Measurements from ENCODE around the gene NOS1AP. TPM values are rescaled to one million over a fixed set of nuclear protein-coding genes. Genes with fewer than 3 reads are reported as not detected.

Gene NOS1AP
- total RNA-seq, 1 donor from 2014 or later, result 1.4 TPM

GRCh38 chr1:162389021-162389818 lies 319.7 kb downstream of the NOS1AP start:
- ATAC-seq, result no peak

GRCh38 chr1:162389971-162390370 lies 320.5 kb downstream of the NOS1AP start:
- ATAC-seq, result peak; percentile 47

- ATAC-seq, result no peak
These were observed 321.1 kb downstream of the NOS1AP start for GRCh38 chr1:162390396-162391185.

- ATAC-seq, result peak; percentile 88
These were observed 322.5 kb downstream of the NOS1AP start for GRCh38 chr1:162391790-162392563.

GRCh38 chr1:162396201-162396906 lies 326.9 kb downstream of the NOS1AP start:
- ATAC-seq, result no peak

GRCh38 chr1:162397039-162397448 lies 327.6 kb downstream of the NOS1AP start:
- no peak for ATAC-seq

GRCh38 chr1:162397943-162398560 lies 328.6 kb downstream of the NOS1AP start:
- no peak for ATAC-seq

- no peak for ATAC-seq
These were observed 329.6 kb downstream of the NOS1AP start for GRCh38 chr1:162398999-162399580.

GRCh38 chr1:162400790-162401355 lies 331.4 kb downstream of the NOS1AP start:
- ATAC-seq, result no peak

- ATAC-seq, result peak; percentile 44
These were observed 335.2 kb downstream of the NOS1AP start for GRCh38 chr1:162404550-162405160.

GRCh38 chr1:162405800-162406199 lies 336.3 kb downstream of the NOS1AP start:
- ATAC-seq, result no peak

- no peak for ATAC-seq
These were observed 337.3 kb downstream of the NOS1AP start for GRCh38 chr1:162406811-162407210.

- no peak for ATAC-seq
These were observed 338.0 kb downstream of the NOS1AP start for GRCh38 chr1:162407539-162407938.

- peak; percentile 91 for ATAC-seq
These were observed 342.5 kb downstream of the NOS1AP start, which contains the start of gene SH2D1B for GRCh38 chr1:162412002-162412401. TSS of gene SH2D1B (minus strand) at chr1:162412136. CDS start at chr1:162412016, 120 bp downstream.

GRCh38 chr1:162416215-162416614 lies 346.7 kb downstream of the NOS1AP start:
- ATAC-seq, result no peak

GRCh38 chr1:162416909-162417308 lies 347.4 kb downstream of the NOS1AP start:
- ATAC-seq, result no peak

- ATAC-seq, result no peak
These were observed 348.2 kb downstream of the NOS1AP start for GRCh38 chr1:162417650-162418049.

GRCh38 chr1:162418584-162418983 lies 349.1 kb downstream of the NOS1AP start:
- peak; percentile 84 for ATAC-seq

GRCh38 chr1:162419450-162419931 lies 350.0 kb downstream of the NOS1AP start:
- peak; percentile 88 for ATAC-seq
